ENCODE results near the gene ATF7IP2.

ATF7IP2 gene

DNA sequence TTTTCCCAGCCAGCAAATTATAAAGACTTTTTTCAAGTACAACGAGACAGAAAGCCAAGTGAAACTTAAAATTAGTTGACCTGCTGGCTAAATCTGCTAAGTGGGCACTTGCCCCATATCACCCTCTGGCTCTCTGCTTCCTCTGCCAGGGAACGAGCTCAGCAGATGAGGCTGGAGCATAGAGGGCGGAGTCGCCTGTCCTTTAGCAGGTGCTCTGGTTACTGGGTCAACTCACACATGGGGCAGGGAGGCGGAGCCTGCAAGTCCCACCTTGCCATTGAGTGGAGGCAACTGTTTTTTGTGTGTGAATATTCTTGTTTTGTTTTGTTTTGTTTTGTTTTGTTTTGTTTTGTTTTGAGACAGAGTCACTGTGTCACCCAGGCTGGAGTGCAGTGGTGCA, 132.0 kb downstream of the ATF7IP2 start:
- DNase-seq = no peak

DNA sequence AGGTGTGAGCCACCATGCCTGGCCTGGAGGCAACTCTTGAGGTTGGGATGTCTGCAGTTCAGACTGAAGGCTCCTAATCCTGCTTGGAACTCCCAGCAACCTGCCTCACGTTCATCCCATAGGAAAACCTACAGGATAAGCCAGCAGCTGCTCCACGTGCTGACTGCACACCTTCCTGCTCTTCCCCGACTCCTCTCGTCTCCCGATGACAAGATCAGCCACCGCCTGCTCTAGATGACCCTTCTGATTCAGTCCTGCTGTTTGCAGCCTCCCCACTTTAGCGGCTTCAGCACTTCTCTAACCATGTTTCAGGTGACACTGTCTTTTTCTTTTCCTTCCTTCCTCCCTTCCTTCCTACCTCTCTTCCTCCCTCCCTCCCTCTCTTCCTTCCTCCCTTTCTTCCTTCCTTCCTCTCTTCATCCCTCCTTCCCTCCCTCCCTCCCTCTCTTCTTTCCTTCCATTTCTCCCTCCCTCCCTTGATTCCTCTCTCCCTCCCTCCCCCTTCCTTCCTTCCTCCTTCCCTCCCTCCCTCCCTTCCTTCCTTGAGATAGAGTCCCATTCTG, 132.7 kb downstream of the ATF7IP2 start:
- no peak for DNase-seq

DNA sequence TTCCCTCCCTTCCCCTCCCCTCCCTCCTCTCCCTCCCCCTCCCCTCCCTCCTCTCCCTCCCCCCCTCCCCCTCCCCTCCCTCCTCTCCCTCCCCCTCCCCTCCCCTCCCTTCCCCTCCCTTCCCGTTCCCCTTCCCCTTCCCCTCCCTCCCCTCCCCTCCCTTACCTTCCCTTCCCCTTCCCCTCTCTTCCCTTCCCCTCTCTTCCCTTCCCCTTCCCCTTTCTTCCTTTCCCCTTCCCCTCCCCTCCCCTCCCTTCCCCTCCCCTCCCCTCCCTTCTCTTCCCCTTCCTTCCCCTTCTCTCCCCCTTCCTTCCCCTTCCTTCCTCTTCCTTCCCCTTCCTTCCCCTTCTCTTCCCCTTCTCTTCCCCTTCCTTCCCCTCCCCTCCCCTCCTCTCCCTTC, 133.4 kb downstream of the ATF7IP2 start:
- DNase-seq = no peak

DNA sequence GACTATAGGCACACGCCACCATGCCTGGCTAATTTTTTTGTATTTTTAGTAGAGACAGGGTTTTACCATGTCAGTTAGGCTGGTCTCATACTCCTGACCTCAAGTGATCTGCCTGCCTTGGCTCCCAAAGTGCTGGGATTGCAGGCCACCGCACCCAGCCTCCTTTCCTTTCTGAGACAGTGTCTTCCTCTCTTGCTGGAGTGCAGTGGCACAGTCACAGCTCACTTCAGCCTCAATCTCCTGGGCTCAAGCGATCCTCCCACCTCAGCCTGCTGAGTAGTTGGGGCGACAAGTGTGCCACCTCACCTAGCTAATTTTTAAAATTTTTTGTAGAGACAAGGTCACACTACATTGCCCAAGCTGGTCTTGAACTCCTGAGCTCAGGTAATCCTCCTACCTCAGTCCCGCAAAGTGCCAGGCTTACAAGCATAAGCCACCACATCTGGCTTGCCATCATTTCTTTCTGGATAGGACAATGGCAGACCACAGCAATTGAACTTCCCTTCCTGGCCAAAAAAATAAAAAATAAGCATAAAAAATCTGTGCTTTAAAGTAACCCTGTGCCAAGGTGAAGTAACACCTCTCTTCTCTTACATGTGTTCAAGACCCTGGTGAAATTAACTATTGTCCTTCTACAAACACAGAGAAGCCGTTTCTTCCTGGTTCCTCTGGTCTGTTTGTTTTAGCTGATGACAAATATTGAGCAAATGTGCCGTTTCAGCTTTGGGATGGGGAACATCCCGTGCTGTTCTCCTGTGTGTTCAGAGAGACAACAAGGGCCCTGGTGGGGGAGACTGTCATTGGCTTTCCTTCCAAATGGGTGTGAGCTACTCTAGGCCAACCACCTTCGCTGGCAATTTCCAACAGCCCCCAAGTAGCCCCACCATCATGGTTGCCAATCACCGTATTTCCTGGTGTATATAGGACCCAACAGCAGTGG, 134.3 kb downstream of the ATF7IP2 start:
- no peak for DNase-seq

DNA sequence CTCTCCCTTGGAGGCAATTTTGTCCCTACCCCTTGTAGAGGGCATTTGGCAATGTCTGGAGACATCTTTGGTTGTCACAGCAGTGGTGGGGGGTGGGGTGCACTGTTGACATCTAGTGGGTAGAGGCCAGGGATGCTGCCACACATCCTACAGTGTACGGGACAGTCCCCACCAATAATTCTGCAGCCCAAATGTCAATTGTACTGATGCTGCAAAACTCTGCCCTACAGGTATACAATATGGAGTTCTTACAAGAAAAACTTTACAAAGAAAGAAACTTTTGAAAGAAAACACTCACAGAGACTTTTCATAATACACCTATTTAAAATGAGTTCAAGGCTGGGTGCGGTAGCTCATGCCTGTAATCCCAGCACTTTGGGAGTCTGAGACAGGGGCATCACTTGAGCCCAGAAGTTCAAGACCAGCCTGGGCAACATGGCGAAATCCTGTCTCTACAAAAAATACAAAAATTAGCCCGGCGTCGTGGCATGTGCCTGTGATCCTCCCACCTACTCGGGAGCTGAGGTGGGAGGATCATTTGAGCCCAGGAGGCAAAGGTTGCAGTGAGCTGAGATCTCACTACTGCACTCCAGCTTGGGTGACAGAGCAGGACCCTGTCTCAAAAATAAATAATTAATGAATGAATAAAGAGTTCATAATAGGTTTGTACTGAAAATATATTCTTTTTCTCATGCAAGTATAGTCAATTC, 135.2 kb downstream of the ATF7IP2 start:
- DNase-seq = no peak

DNA sequence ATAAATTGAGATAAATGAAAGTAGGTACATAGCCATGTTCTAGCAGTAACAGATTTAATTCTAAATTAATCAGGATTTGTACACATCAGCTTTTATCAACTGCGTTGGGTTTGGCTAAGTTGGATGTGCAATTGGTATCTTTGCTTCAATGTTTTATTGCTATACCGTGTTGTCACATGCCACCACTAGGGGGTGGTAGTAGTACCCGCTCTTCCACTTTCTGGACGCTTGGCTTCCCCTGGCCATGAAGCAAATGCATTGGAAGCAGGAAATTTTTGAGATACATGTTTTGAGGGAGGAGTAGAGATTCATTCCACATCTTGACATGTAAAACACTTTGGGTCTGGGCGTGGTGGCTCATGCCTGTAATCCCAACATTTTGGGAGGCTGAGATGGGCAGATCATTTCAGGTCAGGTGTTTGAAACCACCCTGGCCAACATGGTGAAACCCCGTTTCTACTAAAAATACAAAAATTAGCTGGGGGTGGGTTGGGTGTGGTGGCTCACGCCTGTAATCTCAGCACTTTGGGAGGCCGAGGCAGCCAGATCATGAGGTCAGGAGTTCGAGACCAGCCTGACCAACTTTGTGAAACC, 135.9 kb downstream of the ATF7IP2 start:
- DNase-seq = peak; percentile 42

DNA sequence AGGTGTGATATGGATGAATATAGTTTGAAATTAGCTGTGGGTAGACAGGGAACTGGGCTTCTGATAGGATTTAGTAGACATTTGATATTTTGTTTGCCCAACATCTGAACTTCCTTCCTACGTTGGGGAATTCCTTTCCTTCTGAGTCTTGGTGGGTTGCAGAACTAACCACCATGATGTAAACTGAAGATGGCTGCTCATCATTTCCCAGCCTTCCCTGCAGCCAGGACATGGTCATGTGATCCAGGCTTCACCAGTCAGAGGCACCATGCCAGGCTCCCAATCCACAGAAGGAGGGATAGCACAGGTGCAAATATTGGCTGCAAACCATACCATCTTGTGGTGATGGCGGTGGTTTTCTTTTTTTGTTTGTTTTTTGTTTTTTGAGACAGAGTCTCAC, 137.1 kb downstream of the ATF7IP2 start:
- no peak for DNase-seq

DNA sequence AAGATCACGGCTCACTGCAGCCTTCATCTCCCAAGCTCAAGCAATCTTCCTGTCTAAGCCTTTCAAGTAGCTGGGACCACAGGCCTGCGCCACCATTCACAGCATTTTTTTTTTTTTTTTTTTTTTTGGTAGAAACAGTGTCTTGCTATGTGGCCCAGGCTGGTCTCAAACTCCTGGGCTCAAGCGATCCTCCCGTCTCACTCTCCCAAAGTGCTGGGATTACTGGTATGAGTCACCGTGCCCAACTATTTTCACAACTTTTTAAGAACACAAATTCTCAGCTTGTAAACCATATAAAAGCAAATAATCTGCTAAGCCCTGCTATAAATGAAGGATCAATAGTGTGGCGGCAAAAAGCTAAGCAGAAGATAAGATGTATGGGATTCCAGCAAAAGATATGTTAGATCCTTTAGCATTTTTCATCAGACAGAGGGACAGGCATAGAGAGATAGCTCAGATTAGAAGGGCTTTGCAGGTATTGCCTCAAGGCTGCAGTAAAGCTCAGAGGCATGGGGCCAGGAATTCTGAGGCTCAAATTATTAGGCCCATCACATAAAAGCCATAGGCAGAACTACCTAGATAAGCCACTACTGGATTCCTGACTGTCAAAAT, 139.5 kb downstream of the ATF7IP2 start:
- DNase-seq = no peak

DNA sequence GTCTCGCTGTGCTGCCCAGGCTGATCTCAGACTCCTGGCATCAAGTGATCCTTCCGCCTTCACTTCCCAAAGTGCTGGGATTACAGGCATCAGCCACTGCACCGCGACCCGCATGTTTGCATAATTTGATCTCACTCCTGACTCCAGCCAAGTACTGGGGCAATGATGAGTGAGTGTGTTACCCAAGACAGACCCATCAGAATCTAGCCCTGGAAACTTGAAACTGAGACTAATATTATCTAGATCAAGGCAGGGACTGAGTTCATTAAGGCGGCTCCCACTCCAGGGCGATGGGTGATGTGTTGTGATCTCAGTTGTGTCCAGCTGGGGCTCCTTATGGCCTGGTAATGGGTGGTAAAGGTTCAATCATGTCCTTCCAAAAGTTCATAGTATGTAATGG, 141.1 kb downstream of the ATF7IP2 start:
- no peak for DNase-seq

DNA sequence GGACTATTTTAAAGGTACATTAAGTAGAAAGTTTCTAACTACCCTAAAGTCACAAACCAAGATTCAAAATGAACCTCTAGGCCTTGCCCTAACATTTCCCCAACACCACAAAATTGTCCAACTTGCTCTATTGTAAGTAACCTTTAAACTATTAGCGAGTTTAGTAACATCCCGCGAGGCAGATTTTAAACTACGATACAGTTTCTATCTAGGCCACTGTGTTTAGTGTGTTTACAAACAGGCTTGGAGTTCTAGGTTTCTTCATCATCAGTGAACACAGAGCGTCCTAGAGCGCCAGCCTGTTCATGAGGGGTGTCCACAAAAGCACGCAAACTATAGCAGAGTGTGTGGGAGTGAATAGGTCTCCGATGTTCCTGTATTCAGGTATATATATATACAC, 142.8 kb downstream of the ATF7IP2 start:
- no peak for DNase-seq

DNA sequence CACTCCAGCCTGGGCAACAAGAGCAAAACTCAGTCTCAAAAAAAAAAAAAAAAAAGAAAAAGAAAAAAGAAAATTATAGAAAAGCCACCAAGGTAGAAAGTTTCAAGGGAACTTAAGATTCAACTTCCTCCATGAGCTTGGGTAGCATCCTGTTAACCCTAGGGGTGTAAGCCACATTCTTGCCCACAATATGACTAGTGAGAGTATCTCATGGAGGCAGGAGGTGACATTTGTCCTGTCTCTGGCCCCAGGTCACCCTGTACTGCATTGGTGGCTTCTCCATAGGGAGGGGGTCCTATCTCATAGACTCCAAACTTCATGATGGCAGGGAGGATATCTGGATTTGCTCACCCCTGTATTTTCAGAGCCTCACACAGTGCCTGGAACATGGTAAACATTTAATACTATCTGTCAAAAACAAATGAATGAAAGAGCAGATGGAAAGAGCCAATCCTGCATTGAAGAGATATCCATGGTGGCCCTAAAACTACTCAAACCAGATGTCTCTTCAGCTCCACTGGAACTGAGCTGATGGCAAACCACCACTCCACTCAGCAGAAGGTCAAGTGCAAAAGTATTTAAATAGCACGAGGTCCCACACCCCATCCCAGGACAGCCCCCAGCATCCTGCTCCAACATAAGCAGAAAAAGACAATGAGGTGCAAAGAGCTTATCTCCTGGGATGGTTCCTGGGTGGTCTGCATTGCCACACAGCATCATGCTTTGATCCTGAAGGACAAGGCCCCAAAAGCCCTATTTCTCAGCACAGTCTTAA, 144.2 kb downstream of the ATF7IP2 start:
- DNase-seq = no peak

DNA sequence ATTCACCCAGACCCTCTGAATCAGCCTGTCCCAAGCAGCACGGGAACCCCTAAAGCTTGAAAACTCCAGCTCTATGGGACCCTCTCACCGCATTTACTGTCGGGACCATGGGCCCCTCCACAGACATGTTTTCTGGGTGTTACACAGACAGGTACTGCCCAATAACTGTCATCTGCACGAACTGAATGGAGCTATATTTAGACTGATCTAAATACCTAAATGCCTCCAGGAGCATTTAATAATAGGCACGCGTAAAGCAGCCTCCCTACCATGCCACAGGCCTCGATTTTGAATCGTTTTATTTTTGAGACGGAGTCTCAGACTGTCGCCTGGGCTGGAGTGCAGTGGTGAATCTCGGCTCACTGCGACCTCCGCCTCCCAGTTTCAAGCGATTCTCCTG, 144.8 kb downstream of the ATF7IP2 start:
- DNase-seq = no peak

DNA sequence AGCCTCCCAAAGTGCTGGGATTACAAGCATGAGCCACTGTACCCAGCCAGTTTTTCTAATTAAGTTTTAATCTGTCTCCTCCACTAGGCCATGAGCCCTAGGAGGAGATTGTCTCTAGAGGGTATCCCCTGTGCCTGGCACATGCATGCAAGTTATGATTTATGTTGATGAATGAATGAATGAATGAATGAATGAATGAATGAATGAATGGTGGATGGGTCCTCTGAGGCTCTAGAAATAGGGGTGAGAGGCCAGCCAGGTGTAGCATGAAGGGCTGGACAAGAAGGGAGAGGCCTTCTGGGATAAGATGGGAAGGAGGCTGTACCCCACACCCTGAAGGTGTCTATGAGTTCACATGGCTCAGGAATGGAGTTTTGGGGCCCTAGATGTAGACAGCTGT, 145.7 kb downstream of the ATF7IP2 start:
- no peak for DNase-seq

Measured in CD4-positive, alpha-beta T cell treated with Interleukin-4 for 4 hours (primary cell).